Hair follicular keratinocyte (primary cell): ENCODE measurements around the gene RPEL1. TPM values are rescaled to one million over a fixed set of nuclear protein-coding genes. Genes with fewer than 3 reads are reported as not detected.

Experiments used
- total RNA-seq: library from RNA; depleted of rRNA; stranded (reverse); fragments of >200 nt; gene quantifications from 2 replicates; pipeline ENCODE4 v1.2.3, GENCODE V29; 2015

RPEL1 gene
- total RNA-seq: 0.04 TPM in 1 of 2 replicates, not detected in the other

DNA sequence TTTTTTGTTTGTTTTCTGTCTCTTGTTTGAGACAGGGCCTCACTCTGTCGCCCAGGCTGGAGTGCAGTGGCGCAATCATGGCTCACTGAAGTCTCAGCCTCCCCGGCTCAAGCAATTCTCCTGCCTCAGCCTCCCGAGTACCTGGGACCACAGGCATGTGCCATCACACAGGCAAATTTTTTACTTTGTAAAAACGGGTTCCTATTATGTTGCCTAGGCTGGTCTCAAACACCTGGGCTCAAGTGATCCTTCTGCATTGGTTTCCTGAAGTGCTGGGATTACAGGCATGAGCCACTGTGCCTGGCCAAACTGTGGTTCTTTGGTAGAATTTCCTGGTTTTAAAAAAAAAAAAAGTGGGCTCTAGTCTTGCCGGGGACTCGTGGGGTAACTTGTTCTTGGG is at the start of gene RPEL1:
RPEL1 (plus strand) TSS at position 301 of the 400 bp plus-strand sequence. CDS start 110 bp downstream, outside the sequence.

DNA sequence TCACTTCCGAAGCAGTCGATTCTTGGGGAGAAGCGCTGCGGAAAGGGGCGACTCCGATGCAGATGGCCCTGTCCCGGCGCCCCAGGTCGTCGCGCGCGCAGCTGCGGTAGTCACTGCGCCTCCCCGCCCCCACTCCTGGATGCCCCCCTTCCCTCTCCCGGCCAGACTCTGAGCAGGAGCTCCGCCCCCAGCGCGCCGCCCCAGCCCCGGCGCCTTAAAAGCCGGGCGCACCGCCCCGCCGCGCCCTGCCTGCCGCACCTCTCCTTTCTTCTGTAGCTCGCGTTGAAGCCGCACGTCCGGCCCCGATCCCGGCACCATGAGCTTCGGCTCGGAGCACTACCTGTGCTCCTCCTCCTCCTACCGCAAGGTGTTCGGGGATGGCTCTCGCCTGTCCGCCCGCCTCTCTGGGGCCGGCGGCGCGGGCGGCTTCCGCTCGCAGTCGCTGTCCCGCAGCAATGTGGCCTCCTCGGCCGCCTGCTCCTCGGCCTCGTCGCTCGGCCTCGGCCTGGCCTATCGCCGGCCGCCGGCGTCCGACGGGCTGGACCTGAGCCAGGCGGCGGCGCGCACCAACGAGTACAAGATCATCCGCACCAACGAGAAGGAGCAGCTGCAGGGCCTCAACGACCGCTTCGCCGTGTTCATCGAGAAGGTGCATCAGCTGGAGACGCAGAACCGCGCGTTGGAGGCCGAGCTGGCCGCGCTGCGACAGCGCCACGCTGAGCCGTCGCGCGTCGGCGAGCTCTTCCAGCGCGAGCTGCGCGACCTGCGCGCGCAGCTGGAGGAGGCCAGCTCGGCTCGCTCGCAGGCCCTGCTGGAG is 31.4 kb downstream of the RPEL1 start, which contains the start of gene INA:
INA (plus strand) TSS at position 243 of the 817 bp plus-strand sequence; CDS start at position 317, 74 bp downstream.

Other genes with a start within 250 kb of the RPEL1 start
- 31.3 and 33.7 TPM in 2 replicates for gene NT5C2, start 52.6 kb upstream of the RPEL1 start, total RNA-seq
- under 0.01 and 0.08 TPM in 2 replicates for gene INA, start 31.3 kb downstream of the RPEL1 start, total RNA-seq
- gene PCGF6, start 105.3 kb downstream of the RPEL1 start, total RNA-seq: 9.6 and 16.6 TPM in 2 replicates
- 3.4 and 7.9 TPM in 2 replicates for gene TAF5, start 122.1 kb downstream of the RPEL1 start, total RNA-seq
- gene ATP5MK, start 150.6 kb downstream of the RPEL1 start, total RNA-seq: 308 and 395 TPM in 2 replicates
- 32.2 and 34.5 TPM in 2 replicates for gene PDCD11, start 150.7 kb downstream of the RPEL1 start, total RNA-seq
- 2.3 and 5.4 TPM in 2 replicates for gene CALHM2, start 206.5 kb downstream of the RPEL1 start, total RNA-seq
- gene CALHM1, start 213.0 kb downstream of the RPEL1 start, total RNA-seq: not detected in 2 replicates
- gene CALHM3, start 233.4 kb downstream of the RPEL1 start, total RNA-seq: not detected in 2 replicates
- 0.15 and 0.23 TPM in 2 replicates for gene NEURL1, start 247.8 kb downstream of the RPEL1 start, total RNA-seq